H1 (cell line): ENCODE data around the gene KIF27. TPM values are rescaled to one million over a fixed set of nuclear protein-coding genes. Genes with fewer than 3 reads are reported as not detected.

Experiments used
- ASH2L ChIP-seq: fragments of 200-600, 300-600 bp; sonication (generic); IDR thresholded peaks from one replicate; pipeline ENCODE4 v1.7.1; 2017; ENCODE audit warnings: low read length
- ATF2 ChIP-seq: IDR thresholded peaks from 2 replicates; pipeline ENCODE4 v1.6.1; 2012; ENCODE audit warnings: low read length, inconsistent platforms
- CHD1 ChIP-seq: IDR thresholded peaks from 2 replicates; pipeline ENCODE4 v1.6.1; 2012; ENCODE audit warnings: low read depth, low read length, improper control_type of control experiment
- EGR1 ChIP-seq: IDR thresholded peaks from 2 replicates; pipeline ENCODE4 v1.6.1; 2011; ENCODE audit warnings: low read depth, low read length, borderline replicate concordance
- EZH2 ChIP-seq: fragments of 200-600 bp; sonication (generic); IDR thresholded peaks from 2 replicates; pipeline ENCODE4 v1.7.1; 2012; ENCODE audit warnings: low read depth, mild to moderate bottlenecking, moderate library complexity, low read length, inconsistent platforms; ENCODE audit not compliant: severe bottlenecking
- FOSL1 ChIP-seq: IDR thresholded peaks from 2 replicates; pipeline ENCODE4 v1.6.1; 2011; ENCODE audit warnings: mild to moderate bottlenecking, low read depth, low read length, moderate library complexity; ENCODE audit not compliant: insufficient read depth
- GABPA ChIP-seq: IDR thresholded peaks from 2 replicates; pipeline ENCODE4 v1.6.1; 2011; ENCODE audit warnings: mild to moderate bottlenecking, low read length, moderate library complexity, borderline replicate concordance; ENCODE audit not compliant: insufficient read depth
- HDAC2 ChIP-seq, 2 experiments: fragments of 300-600 bp in 1 of 2; sonication (generic) in 1 of 2; IDR thresholded peaks; 2 replicates each; pipeline ENCODE4 v1.6.1; 2011 to 2012; ENCODE audit warnings: low read depth in 2 of 2, low read length in 2 of 2, mild to moderate bottlenecking in 2 of 2, moderate library complexity in 2 of 2, borderline replicate concordance in 1 of 2, inconsistent platforms in 1 of 2
- HDAC6 ChIP-seq: IDR thresholded peaks from one replicate; pipeline ENCODE4 v1.7.1; 2012; ENCODE audit warnings: low read depth, mild to moderate bottlenecking, inconsistent platforms, low read length, moderate library complexity
- JUND ChIP-seq: IDR thresholded peaks from 2 replicates; pipeline ENCODE4 v1.6.1; 2011; ENCODE audit warnings: mild to moderate bottlenecking, improper control_type of control experiment, low read length
- KDM4A ChIP-seq: IDR thresholded peaks from one replicate; pipeline ENCODE4 v1.7.1; 2012; ENCODE audit warnings: low read depth, mild to moderate bottlenecking, moderate library complexity, low read length, inconsistent platforms; ENCODE audit not compliant: severe bottlenecking
- KDM5A ChIP-seq: fragments of 200-600 bp; IDR thresholded peaks from 2 replicates; pipeline ENCODE4 v1.7.1; 2012; ENCODE audit warnings: mild to moderate bottlenecking, low read length, inconsistent platforms, mixed read lengths
- POLR2A ChIP-seq, 2 experiments: IDR thresholded peaks; 1 replicate in 1 of 2; 2 replicates in 1 of 2; pipeline ENCODE4 v1.6.1; 2011; ENCODE audit warnings: low read depth in 2 of 2, low read length in 2 of 2, mild to moderate bottlenecking in 2 of 2; ENCODE audit errors: control extremely low read depth in 1 of 2
- SIN3A ChIP-seq, 2 experiments: IDR thresholded peaks in 1 of 2; conservative IDR thresholded peaks in 1 of 2; 2 replicates each; pipeline ENCODE4 v1.6.1; 2011 to 2012; ENCODE audit warnings: low read length in 2 of 2, improper control_type of control experiment in 1 of 2, low read depth in 1 of 2, mild to moderate bottlenecking in 1 of 2
- SP2 ChIP-seq: IDR thresholded peaks from 2 replicates; pipeline ENCODE4 v1.6.1; 2012; ENCODE audit warnings: mild to moderate bottlenecking, low read length, inconsistent platforms
- SP4 ChIP-seq: IDR thresholded peaks from 2 replicates; pipeline ENCODE4 v1.6.1; 2012; ENCODE audit warnings: low read length, inconsistent platforms
- SUZ12 ChIP-seq: fragments of 200-600 bp; sonication (generic); IDR thresholded peaks from 2 replicates; pipeline ENCODE4 v1.6.1; 2012; ENCODE audit warnings: mild to moderate bottlenecking, inconsistent platforms, low read length, moderate library complexity, mixed read lengths
- TBP ChIP-seq: IDR thresholded peaks from 2 replicates; pipeline ENCODE4 v1.6.1; 2011; ENCODE audit warnings: low read depth, low read length, improper control_type of control experiment
- polyA plus RNA-seq, 7 experiments: library from polyadenylated mRNA; depleted of rRNA in 3 of 7; stranded (reverse) in 5 of 7; unstranded in 2 of 7; fragments of >200 nt in 5 of 7; fragments of 200-250 nt in 2 of 7; gene quantifications; 1 replicate in 5 of 7; 2 replicates in 1 of 7; 4 replicates in 1 of 7; pipeline versions ENCODE4 v1.2.1 to v1.2.3, GENCODE V29; 2011 to 2013; ENCODE audit warnings: missing spikeins in 2 of 7, mixed read lengths in 2 of 7
- total RNA-seq: library from RNA; stranded (reverse); fragmentation: NEBNext Ultra II Directional; extraction: Animal tissue kit (Norgen Biotek cat#: 25700); gene quantifications from 2 replicates; pipeline ENCODE4 v1.2.1, GENCODE V29; 2021
- TF ChIP-seq, protein P1 (sequence below), 3 experiments: IDR thresholded peaks; 1 replicate in 2 of 3; 2 replicates in 1 of 3; pipeline versions ENCODE4 v1.5.1 to v1.6.1; 2011; ENCODE audit warnings: low read length in 3 of 3, mild to moderate bottlenecking in 3 of 3, inconsistent platforms in 2 of 3, low read depth in 1 of 3, moderate library complexity in 1 of 3; ENCODE audit not compliant: insufficient read depth in 1 of 3; ENCODE audit errors: control extremely low read depth in 1 of 3

Gene KIF27
- total and polyA plus RNA-seq, 2 of the 8 experiments (the other 6 are each of a cell fraction or from before 2014, with no cell fraction given): 0.47 to 7.0 TPM

GRCh38 chr9:83920927-83921707 is at the start of gene KIF27 (continued):
- TF ChIP-seq, protein P1, sequence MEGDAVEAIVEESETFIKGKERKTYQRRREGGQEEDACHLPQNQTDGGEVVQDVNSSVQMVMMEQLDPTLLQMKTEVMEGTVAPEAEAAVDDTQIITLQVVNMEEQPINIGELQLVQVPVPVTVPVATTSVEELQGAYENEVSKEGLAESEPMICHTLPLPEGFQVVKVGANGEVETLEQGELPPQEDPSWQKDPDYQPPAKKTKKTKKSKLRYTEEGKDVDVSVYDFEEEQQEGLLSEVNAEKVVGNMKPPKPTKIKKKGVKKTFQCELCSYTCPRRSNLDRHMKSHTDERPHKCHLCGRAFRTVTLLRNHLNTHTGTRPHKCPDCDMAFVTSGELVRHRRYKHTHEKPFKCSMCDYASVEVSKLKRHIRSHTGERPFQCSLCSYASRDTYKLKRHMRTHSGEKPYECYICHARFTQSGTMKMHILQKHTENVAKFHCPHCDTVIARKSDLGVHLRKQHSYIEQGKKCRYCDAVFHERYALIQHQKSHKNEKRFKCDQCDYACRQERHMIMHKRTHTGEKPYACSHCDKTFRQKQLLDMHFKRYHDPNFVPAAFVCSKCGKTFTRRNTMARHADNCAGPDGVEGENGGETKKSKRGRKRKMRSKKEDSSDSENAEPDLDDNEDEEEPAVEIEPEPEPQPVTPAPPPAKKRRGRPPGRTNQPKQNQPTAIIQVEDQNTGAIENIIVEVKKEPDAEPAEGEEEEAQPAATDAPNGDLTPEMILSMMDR (IDR thresholded peaks at IDR 0.05; ENCODE audit: control extremely low read depth in 1 of 3, insufficient read depth in 1 of 3, low read depth in 1 of 3, low read length in 3 of 3): peak; percentile 23 to 48 (median 48)
- TF ChIP-seq HDAC2 (IDR thresholded peaks at IDR 0.05; ENCODE audit: borderline replicate concordance in 1 of 2, low read depth in 2 of 2, low read length in 2 of 2): peak; percentile 20 to 74; a peak in 1 of 4 replicates
- peak; percentile 78; the same call in 1 of the 2 replicates for TF ChIP-seq GABPA
- peak; percentile 66 for TF ChIP-seq ASH2L
- TF ChIP-seq TBP: 0 out of 2 replicates have a peak, but pooled peaks have one; percentile 14
- no peak for TF ChIP-seq KDM5A
- TF ChIP-seq SIN3A (conservative IDR thresholded peaks at IDR 0.05 in 1 of 2, IDR thresholded peaks at IDR 0.05 in 1 of 2; ENCODE audit: low read depth in 1 of 2, low read length in 2 of 2): no peak; a peak in 1 of 4 replicates
- no peak for TF ChIP-seq HDAC6
- no peak for TF ChIP-seq FOSL1
- TF ChIP-seq EGR1: no peak; the same call in 1 of the 2 replicates
- no peak for TF ChIP-seq SP2
- TF ChIP-seq JUND: no peak
- peak; percentile 86 for TF ChIP-seq KDM4A
- no peak for TF ChIP-seq SUZ12
- TF ChIP-seq POLR2A (IDR thresholded peaks at IDR 0.05; ENCODE audit: control extremely low read depth in 1 of 2, low read depth in 2 of 2, low read length in 2 of 2): peak; percentile 96 to 99
- no peak for TF ChIP-seq CHD1
- TF ChIP-seq ATF2: peak; percentile 84; the same call in 1 of the 2 replicates
- no peak for TF ChIP-seq EZH2
- TF ChIP-seq SP4: 0 out of 2 replicates have a peak, but pooled peaks have one; percentile 59
